Measurements from ENCODE around the gene HOXC12. TPM values are rescaled to one million over a fixed set of nuclear protein-coding genes. Genes with fewer than 3 reads are reported as not detected.

The HOXC12 gene
- polyA plus RNA-seq, 4 donors: not detected

DNA sequence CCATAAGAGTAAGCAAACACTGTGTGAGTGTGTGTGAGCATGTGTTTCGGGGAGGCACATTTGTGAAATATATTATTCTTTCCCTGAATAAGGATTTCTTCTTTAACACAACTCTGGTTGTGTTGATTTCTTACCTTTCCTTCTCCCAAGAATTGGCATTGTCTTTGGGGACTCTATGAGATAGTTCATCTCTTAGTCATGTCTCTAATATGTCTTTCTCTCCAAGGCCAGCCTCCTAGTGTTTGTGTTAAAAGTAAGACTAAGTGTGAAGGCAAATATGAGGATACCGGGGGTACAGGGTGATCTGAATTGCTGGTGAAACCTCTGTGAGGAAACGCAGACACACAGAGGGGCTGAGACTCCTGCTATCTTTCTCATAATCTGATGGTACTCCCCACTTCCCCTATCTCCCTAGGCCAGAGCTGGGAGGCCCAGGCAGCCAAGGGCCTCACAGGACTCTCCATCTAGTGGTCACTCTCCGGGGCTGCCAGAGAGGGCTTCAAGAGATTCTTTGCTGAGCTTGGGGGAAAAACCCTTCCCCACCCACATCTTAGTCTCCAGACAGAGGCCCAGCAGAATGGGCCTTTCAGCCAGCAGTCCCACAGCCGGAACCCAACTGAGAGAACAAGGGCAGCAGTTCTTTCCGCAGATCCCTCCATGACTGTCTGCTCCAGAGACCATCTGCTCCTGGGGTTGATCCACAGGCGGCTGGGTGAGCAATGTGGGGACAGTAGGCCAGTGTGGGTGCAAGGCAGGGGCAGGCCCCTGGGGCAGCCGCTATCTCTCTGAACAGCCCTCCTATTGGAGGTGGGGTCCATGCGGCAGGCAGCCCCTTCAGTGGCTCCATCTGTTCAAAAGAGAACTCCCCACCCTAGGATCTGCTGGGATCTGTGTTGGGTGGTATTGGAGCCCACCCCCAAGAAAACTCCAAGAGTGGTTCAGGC is 5.8 kb upstream of the HOXC12 start:
- DNase-seq (no peak), FAIRE-seq (no peak)
- no peak overlapping the region for H3K4me3 ChIP-seq (ENCODE audit: low read depth in 1 of 3, low read length in 3 of 3)
- H3K27me3 ChIP-seq (ENCODE audit: control insufficient read depth in 3 of 3, insufficient read depth in 3 of 3, low read length in 3 of 3): peaks cover 22 to 99% (median 84%) of the 10 kb centered on the region in 3 donors
- WGBS, 3 donors: 33 to 45% (median 36%) methylated on average over 9 of the region's 9 CpGs
- H3K36me3 ChIP-seq (ENCODE audit: control insufficient read depth in 3 of 3, insufficient read depth in 2 of 3, low read depth in 1 of 3, low read length in 3 of 3): no peaks in the 10 kb centered on the region
- no peaks in the 10 kb centered on the region for H3K9me3 ChIP-seq (ENCODE audit: control insufficient read depth in 2 of 2, insufficient read depth in 1 of 2, low read depth in 1 of 2, low read length in 1 of 2)
- H3K4me1 ChIP-seq (ENCODE audit: control insufficient read depth in 3 of 3, insufficient read depth in 2 of 3, low read depth in 1 of 3, low read length in 2 of 3): no peaks in the 10 kb centered on the region
- H3K27ac ChIP-seq (ENCODE audit: low read depth in 1 of 3, low read length in 2 of 3): no peak overlapping the region

GRCh38 chr12:53949631-53950436 is 4.9 kb upstream of the HOXC12 start:
- WGBS, 3 donors: 4 to 7% (median 5%) methylated on average over 32 to 34 of the region's 34 CpGs
- Histone ChIP-seq H3K27ac (ENCODE audit: low read depth in 1 of 3, low read length in 2 of 3) (no peak overlapping the region), H3K9me3 (ENCODE audit: control insufficient read depth in 2 of 2, insufficient read depth in 1 of 2, low read depth in 1 of 2, low read length in 1 of 2) (no peaks in the 10 kb centered on the region), H3K4me3 (ENCODE audit: low read depth in 1 of 3, low read length in 3 of 3) (no peak overlapping the region), H3K36me3 (ENCODE audit: control insufficient read depth in 3 of 3, insufficient read depth in 2 of 3, low read depth in 1 of 3, low read length in 3 of 3) (no peaks in the 10 kb centered on the region), H3K27me3 (ENCODE audit: control insufficient read depth in 3 of 3, insufficient read depth in 3 of 3, low read length in 3 of 3) (peaks cover 25 to 99% (median 84%) of the 10 kb centered on the region in 3 donors), H3K4me1 (ENCODE audit: control insufficient read depth in 3 of 3, insufficient read depth in 2 of 3, low read depth in 1 of 3, low read length in 2 of 3) (no peaks in the 10 kb centered on the region)
- FAIRE-seq (no peak), DNase-seq (no peak)

- WGBS, 3 donors: 6 to 8% (median 7%) methylated on average over 10 of the region's 10 CpGs
- DNase-seq: no peak
- Histone ChIP-seq H3K27me3 (ENCODE audit: control insufficient read depth in 3 of 3, insufficient read depth in 3 of 3, low read length in 3 of 3) (peaks cover 28 to 98% (median 84%) of the 10 kb centered on the region in 3 donors), H3K4me3 (ENCODE audit: low read depth in 1 of 3, low read length in 3 of 3) (no peak overlapping the region), H3K4me1 (ENCODE audit: control insufficient read depth in 3 of 3, insufficient read depth in 2 of 3, low read depth in 1 of 3, low read length in 2 of 3) (no peaks in the 10 kb centered on the region), H3K36me3 (ENCODE audit: control insufficient read depth in 3 of 3, insufficient read depth in 2 of 3, low read depth in 1 of 3, low read length in 3 of 3) (no peaks in the 10 kb centered on the region), H3K27ac (ENCODE audit: low read depth in 1 of 3, low read length in 2 of 3) (no peak overlapping the region), H3K9me3 (ENCODE audit: control insufficient read depth in 2 of 2, insufficient read depth in 1 of 2, low read depth in 1 of 2, low read length in 1 of 2) (no peaks in the 10 kb centered on the region)
- FAIRE-seq: no peak
Observed at GRCh38 chr12:53950437-53950773, 4.3 kb upstream of the HOXC12 start.

GRCh38 chr12:53950789-53951576 is 3.7 kb upstream of the HOXC12 start:
- 5 to 8% (median 5%) methylated on average over 34 of the region's 34 CpGs for WGBS, 3 donors
- DNase-seq: no peak
- Histone ChIP-seq H3K27me3 (ENCODE audit: control insufficient read depth in 3 of 3, insufficient read depth in 3 of 3, low read length in 3 of 3) (peaks cover 25 to 98% (median 84%) of the 10 kb centered on the region in 3 donors), H3K9me3 (ENCODE audit: control insufficient read depth in 2 of 2, insufficient read depth in 1 of 2, low read depth in 1 of 2, low read length in 1 of 2) (no peaks in the 10 kb centered on the region), H3K4me1 (ENCODE audit: control insufficient read depth in 3 of 3, insufficient read depth in 2 of 3, low read depth in 1 of 3, low read length in 2 of 3) (no peaks in the 10 kb centered on the region), H3K36me3 (ENCODE audit: control insufficient read depth in 3 of 3, insufficient read depth in 2 of 3, low read depth in 1 of 3, low read length in 3 of 3) (no peaks in the 10 kb centered on the region), H3K27ac (ENCODE audit: low read depth in 1 of 3, low read length in 2 of 3) (no peak overlapping the region), H3K4me3 (ENCODE audit: low read depth in 1 of 3, low read length in 3 of 3) (no peak overlapping the region)
- no peak for FAIRE-seq

DNA sequence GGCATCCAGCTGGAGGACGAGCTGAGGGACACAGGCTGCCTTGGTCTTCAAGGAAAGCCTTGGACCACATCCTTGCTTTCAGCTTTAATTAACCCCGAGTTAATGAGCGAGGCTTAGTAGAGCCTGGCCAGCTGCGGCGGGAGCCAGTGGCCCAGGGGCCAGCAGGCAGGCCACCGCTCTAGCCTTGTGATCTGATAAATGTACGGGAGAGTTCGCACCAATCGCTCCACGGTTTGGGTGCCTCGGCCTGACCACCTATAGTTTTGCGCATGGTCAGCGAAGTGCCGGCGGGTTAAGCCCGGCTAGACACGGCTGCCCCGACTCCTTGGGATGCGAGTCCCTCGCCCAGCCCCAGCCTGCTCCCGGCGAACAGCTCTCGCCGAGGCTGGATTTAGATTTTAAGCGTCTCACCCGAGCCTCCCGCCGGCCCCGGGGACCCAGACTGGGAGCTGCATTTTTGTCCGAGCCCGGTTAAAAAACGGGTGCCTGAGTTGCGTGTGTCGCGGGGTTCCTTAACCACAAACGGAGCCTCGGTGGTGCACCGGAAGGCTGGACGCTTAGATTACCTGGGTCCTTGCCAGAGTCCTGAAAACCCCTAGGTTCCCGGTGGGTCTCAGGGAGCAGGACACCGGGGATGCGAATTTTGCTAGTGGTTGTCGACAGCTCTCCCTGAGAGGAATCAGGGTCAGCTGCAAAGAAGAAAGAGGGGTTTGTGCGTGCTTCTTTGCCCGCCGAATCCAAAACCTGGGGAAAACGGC is 2.9 kb upstream of the HOXC12 start:
- no peak for DNase-seq
- WGBS, 3 donors: 4 to 12% (median 6%) methylated on average over 47 of the region's 47 CpGs
- Histone ChIP-seq H3K4me3 (ENCODE audit: low read depth in 1 of 3, low read length in 3 of 3) (no peak overlapping the region), H3K27me3 (ENCODE audit: control insufficient read depth in 3 of 3, insufficient read depth in 3 of 3, low read length in 3 of 3) (peaks cover 21 to 99% (median 86%) of the 10 kb centered on the region in 3 donors), H3K36me3 (ENCODE audit: control insufficient read depth in 3 of 3, insufficient read depth in 2 of 3, low read depth in 1 of 3, low read length in 3 of 3) (no peaks in the 10 kb centered on the region), H3K27ac (ENCODE audit: low read depth in 1 of 3, low read length in 2 of 3) (no peak overlapping the region), H3K4me1 (ENCODE audit: control insufficient read depth in 3 of 3, insufficient read depth in 2 of 3, low read depth in 1 of 3, low read length in 2 of 3) (no peaks in the 10 kb centered on the region), H3K9me3 (ENCODE audit: control insufficient read depth in 2 of 2, insufficient read depth in 1 of 2, low read depth in 1 of 2, low read length in 1 of 2) (no peaks in the 10 kb centered on the region)
- FAIRE-seq: no peak

GRCh38 chr12:53952335-53952694 is 2.4 kb upstream of the HOXC12 start:
- H3K36me3 ChIP-seq (ENCODE audit: control insufficient read depth in 3 of 3, insufficient read depth in 2 of 3, low read depth in 1 of 3, low read length in 3 of 3): no peaks in the 10 kb centered on the region
- WGBS, 3 donors: 2 to 9% (median 8%) methylated on average over 13 of the region's 13 CpGs
- no peak overlapping the region for H3K4me3 ChIP-seq (ENCODE audit: low read depth in 1 of 3, low read length in 3 of 3)
- peaks cover 19 to 99% (median 88%) of the 10 kb centered on the region in 3 donors for H3K27me3 ChIP-seq (ENCODE audit: control insufficient read depth in 3 of 3, insufficient read depth in 3 of 3, low read length in 3 of 3)
- H3K27ac ChIP-seq (ENCODE audit: low read depth in 1 of 3, low read length in 2 of 3): no peak overlapping the region
- DNase-seq (no peak), FAIRE-seq (no peak)
- no peaks in the 10 kb centered on the region for H3K9me3 ChIP-seq (ENCODE audit: control insufficient read depth in 2 of 2, insufficient read depth in 1 of 2, low read depth in 1 of 2, low read length in 1 of 2)
- no peaks in the 10 kb centered on the region for H3K4me1 ChIP-seq (ENCODE audit: control insufficient read depth in 3 of 3, insufficient read depth in 2 of 3, low read depth in 1 of 3, low read length in 2 of 3)

- Histone ChIP-seq H3K9me3 (ENCODE audit: control insufficient read depth in 2 of 2, insufficient read depth in 1 of 2, low read depth in 1 of 2, low read length in 1 of 2) (no peaks in the 10 kb centered on the region), H3K4me1 (ENCODE audit: control insufficient read depth in 3 of 3, insufficient read depth in 2 of 3, low read depth in 1 of 3, low read length in 2 of 3) (no peaks in the 10 kb centered on the region), H3K27ac (ENCODE audit: low read depth in 1 of 3, low read length in 2 of 3) (no peak overlapping the region), H3K36me3 (ENCODE audit: control insufficient read depth in 3 of 3, insufficient read depth in 2 of 3, low read depth in 1 of 3, low read length in 3 of 3) (no peaks in the 10 kb centered on the region), H3K27me3 (ENCODE audit: control insufficient read depth in 3 of 3, insufficient read depth in 3 of 3, low read length in 3 of 3) (peaks cover 23 to 99% (median 88%) of the 10 kb centered on the region in 3 donors), H3K4me3 (ENCODE audit: low read depth in 1 of 3, low read length in 3 of 3) (no peak overlapping the region)
- 6 to 7% (median 6%) methylated on average over 37 to 38 of the region's 38 CpGs for WGBS, 3 donors
- FAIRE-seq (no peak), DNase-seq (no peak)
Observed at GRCh38 chr12:53952871-53953734, 1.6 kb upstream of the HOXC12 start.
